Calu3 (cell line): ENCODE data around the gene KIT. TPM values are rescaled to one million over a fixed set of nuclear protein-coding genes. Genes with fewer than 3 reads are reported as not detected.

Experiments used
- BruUV-seq: library from RNA; stranded (reverse); fragments of 400-500 nt; replicated peaks from 2 replicates; lab custom pipeline; 2021; lab: Mats Ljungman, UMichigan
- CTCF ChIA-PET: fragments of 300-600 bp; sonication (Branson Sonifier 250); formaldehyde crosslinking; loops from one replicate; lab custom pipeline; 2022; ENCODE audit warnings: antibody characterized with exemption; lab: Charles Lee
- DNase-seq: peaks from one replicate; pipeline ENCODE4 v3.0.0; 2022
- H3K27ac Mint-ChIP-seq: one replicate; pipeline ENCODE4 v1.8.0; 2022; ENCODE audit warnings: mixed read lengths; ENCODE audit not compliant: unreplicated experiment
- H3K27me3 Mint-ChIP-seq: one replicate; pipeline ENCODE4 v1.8.0; 2022; ENCODE audit warnings: mixed read lengths; ENCODE audit not compliant: unreplicated experiment
- H3K36me3 Mint-ChIP-seq: one replicate; pipeline ENCODE4 v1.8.0; 2022; ENCODE audit warnings: mild to moderate bottlenecking, moderate library complexity, mixed read lengths; ENCODE audit not compliant: insufficient read depth, unreplicated experiment
- H3K4me1 Mint-ChIP-seq: one replicate; pipeline ENCODE4 v1.8.0; 2022; ENCODE audit warnings: mild to moderate bottlenecking, low read depth, mixed read lengths; ENCODE audit not compliant: unreplicated experiment
- H3K4me3 Mint-ChIP-seq: one replicate; pipeline ENCODE4 v1.8.0; 2022; ENCODE audit warnings: mild to moderate bottlenecking, low read depth, moderate library complexity, mixed read lengths; ENCODE audit not compliant: unreplicated experiment
- H3K9me3 Mint-ChIP-seq: one replicate; pipeline ENCODE4 v1.8.0; 2022; ENCODE audit warnings: low read depth, mixed read lengths; ENCODE audit not compliant: unreplicated experiment
- CTCF ChIP-seq: fragments of 200-600 bp; IDR thresholded peaks from one replicate; pipeline ENCODE4 v1.8.0; 2022; ENCODE audit warnings: antibody characterized with exemption; ENCODE audit not compliant: unreplicated experiment
- intact Hi-C: fragments of 100-400 bp; cut with micrococcal nuclease; formaldehyde crosslinking; loops from one replicate; pipeline ENCODE4 v1.10.0; 2022; ENCODE audit not compliant: unreplicated experiment
- total RNA-seq: library from RNA; stranded (reverse); gene quantifications from 2 replicates; pipeline ENCODE4 v1.2.3, GENCODE V29; 2022

Gene KIT
- total RNA-seq, 1 experiment from 2014 or later, result not detected

GRCh38 chr4:54767376-54767775, 109.6 kb downstream of the KIT start:
- CTCF ChIA-PET, result no interaction called here
- intact Hi-C loops, result no loop called here
- DNase-seq, result no peak
- no TSS peak for BruUV-seq
- H3K27ac Mint-ChIP-seq, result no peak overlapping the region
- H3K9me3 Mint-ChIP-seq, result no peaks in the 10 kb centered on the region
- no peaks in the 10 kb centered on the region for H3K4me1 Mint-ChIP-seq
- H3K36me3 Mint-ChIP-seq, result no peaks in the 10 kb centered on the region
- peaks cover 22% of the 10 kb centered on the region for H3K27me3 Mint-ChIP-seq
- TF ChIP-seq CTCF, result no peak
- H3K4me3 Mint-ChIP-seq, result no peak overlapping the region

- Mint-ChIP-seq H3K4me1 (no peaks in the 10 kb centered on the region), H3K36me3 (no peaks in the 10 kb centered on the region), H3K27me3 (peaks cover 28% of the 10 kb centered on the region), H3K4me3 (no peak overlapping the region), H3K9me3 (peaks cover 3% of the 10 kb centered on the region), H3K27ac (no peak overlapping the region)
- intact Hi-C loops, result no loop called here
- BruUV-seq, result no TSS peak
- DNase-seq, result no peak
- CTCF ChIA-PET, result no interaction called here
- no peak for TF ChIP-seq CTCF
These were observed 115.3 kb downstream of the KIT start for GRCh38 chr4:54773022-54773421.

GRCh38 chr4:54779036-54779435, 121.3 kb downstream of the KIT start:
- no peak overlapping the region for H3K27ac Mint-ChIP-seq
- H3K4me1 Mint-ChIP-seq, result no peaks in the 10 kb centered on the region
- CTCF ChIA-PET, result no interaction called here
- no peak for DNase-seq
- peaks cover 9% of the 10 kb centered on the region for H3K27me3 Mint-ChIP-seq
- no peak overlapping the region for H3K4me3 Mint-ChIP-seq
- H3K36me3 Mint-ChIP-seq, result no peaks in the 10 kb centered on the region
- no TSS peak for BruUV-seq
- intact Hi-C loops, result no loop called here
- TF ChIP-seq CTCF, result no peak
- peaks cover 3% of the 10 kb centered on the region for H3K9me3 Mint-ChIP-seq

- no peaks in the 10 kb centered on the region for H3K4me1 Mint-ChIP-seq
- no peak for DNase-seq
- no peaks in the 10 kb centered on the region for H3K36me3 Mint-ChIP-seq
- no TSS peak for BruUV-seq
- no peak overlapping the region for H3K4me3 Mint-ChIP-seq
- peaks cover 3% of the 10 kb centered on the region for H3K9me3 Mint-ChIP-seq
- intact Hi-C loops, result no loop called here
- peaks cover 9% of the 10 kb centered on the region for H3K27me3 Mint-ChIP-seq
- CTCF ChIA-PET, result no interaction called here
- TF ChIP-seq CTCF, result no peak
- no peak overlapping the region for H3K27ac Mint-ChIP-seq
These were observed 121.9 kb downstream of the KIT start for GRCh38 chr4:54779476-54780148.
